Central memory CD4-positive, alpha-beta T cell (primary cell): Measurements from ENCODE around the gene SRC.

Source experiments
- DNase-seq: peaks from one replicate; pipeline ENCODE4 v3.0.0; 2022

SRC gene

DNA sequence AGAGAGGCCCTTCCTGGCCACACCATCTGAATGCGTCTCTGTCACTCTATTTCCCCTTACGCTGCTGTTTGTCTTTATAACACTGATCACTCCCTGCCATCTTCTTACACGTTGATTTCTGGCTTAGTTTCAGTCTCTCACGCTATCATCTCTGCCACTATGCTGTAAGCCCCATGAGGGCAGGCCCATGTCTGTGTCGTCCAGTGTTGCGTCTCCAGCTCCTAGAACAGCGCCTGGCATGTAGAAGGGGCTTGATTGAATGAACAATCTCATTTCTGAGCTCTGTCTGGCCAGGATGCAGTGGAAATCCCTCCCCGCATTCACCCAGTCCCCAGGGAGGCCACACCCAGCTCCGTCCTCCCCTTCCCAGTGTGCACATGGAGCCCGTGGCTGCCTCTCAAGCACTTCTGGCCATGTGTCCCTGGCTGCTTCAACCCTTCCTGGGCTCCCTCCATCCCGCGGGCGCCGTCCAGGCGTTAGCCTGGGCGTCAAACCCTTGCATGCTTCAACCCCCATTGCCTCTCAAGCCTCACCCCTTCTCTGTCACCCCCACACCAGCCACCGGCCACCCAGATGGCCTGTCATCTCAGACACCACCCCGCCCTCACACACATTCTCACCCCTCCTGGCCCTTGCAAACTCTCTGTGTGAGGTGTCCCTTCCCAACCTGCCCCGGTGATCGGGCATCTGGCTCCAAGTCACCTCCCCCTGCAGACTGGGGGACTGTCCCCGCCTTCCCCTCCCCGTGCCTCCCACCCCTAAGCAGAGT is 71.1 kb downstream of the SRC start:
- DNase-seq = no peak

DNA sequence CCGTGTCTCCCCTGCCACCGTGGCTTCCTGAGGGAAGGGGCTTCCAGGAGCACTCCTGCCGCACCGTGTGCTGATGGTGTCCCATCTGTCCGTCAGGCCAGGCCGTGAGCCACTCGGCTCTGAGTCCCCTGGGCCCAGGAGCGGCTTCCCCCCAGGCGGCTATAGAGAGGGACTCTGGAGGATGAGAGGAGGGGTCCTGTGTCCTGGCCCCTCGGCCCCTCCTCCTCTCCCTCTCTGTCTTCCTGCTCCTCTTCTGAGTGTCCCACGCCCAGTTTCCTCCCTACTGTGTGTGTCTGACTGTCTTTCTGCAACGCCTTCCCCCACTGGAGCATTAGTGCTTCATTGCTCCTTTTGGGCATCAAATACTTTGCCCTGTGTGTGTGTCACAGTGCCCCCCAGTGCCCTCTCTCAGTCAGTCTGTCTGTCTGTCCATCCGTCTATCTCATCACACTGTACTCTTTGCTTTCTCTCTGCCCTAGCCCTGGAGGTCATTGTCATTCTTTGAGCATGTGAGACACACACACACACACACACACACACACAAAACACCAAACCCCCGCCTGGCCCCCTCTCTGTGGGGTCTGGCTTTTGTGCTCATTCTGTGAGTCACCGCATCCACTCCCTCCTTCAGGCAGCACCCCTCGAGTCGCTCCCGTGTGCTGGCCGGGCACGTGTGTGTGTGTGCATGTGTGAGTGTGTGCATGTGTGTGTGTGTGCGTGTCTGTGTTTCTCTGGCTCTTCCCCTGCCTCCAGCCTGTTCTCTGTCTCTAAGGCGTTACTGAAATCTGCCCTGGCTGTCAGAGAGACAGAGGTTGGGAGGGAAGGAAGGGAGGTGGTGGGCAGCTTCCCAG is 71.9 kb downstream of the SRC start:
- DNase-seq = no peak

DNA sequence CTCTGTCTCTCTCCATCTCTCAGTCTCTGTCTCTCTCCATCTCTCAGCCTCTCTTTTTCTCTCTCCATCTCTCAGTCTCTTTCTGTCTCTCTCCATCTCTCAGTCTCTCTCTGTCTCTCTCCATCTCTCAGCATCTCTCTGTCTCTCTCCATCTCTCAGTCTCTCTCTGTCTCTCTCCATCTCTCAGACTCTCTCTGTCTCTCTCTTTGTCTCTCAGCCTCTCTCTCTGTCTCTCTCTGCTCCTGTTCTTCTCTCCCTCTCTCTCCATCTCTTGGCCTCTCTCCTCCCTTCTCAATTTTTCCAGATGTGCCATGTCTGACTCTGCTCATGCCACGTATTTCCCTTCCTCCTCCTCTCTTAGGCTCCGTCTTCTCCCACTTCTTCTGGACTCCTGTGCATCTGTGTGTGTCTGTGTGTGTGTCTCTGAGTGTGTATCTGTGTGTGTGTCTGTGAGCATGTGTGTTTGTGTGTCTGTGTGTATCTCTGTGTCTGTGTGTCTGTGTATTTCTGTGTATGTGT is 72.7 kb downstream of the SRC start:
- DNase-seq = no peak

DNA sequence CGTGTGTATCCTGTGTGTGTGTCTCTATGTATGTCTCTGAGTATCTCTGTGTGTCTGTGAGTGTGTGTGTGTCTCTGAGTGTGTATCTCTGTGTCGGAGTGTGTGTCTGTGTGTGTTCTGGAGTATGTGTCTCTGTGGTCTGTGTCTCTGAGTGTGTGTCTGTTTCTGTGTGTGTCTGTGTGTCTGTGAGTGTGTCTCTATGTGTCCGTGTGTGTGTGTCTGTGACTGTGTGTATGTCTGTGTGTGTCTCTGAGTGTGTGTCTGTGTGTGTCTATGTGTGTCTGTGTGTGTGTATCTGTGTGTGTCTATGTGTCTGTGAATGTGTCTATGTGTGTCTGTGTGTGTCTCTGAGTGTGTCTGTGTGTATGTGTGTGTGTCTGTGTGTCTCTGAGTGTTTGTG is 73.4 kb downstream of the SRC start:
- DNase-seq = no peak

DNA sequence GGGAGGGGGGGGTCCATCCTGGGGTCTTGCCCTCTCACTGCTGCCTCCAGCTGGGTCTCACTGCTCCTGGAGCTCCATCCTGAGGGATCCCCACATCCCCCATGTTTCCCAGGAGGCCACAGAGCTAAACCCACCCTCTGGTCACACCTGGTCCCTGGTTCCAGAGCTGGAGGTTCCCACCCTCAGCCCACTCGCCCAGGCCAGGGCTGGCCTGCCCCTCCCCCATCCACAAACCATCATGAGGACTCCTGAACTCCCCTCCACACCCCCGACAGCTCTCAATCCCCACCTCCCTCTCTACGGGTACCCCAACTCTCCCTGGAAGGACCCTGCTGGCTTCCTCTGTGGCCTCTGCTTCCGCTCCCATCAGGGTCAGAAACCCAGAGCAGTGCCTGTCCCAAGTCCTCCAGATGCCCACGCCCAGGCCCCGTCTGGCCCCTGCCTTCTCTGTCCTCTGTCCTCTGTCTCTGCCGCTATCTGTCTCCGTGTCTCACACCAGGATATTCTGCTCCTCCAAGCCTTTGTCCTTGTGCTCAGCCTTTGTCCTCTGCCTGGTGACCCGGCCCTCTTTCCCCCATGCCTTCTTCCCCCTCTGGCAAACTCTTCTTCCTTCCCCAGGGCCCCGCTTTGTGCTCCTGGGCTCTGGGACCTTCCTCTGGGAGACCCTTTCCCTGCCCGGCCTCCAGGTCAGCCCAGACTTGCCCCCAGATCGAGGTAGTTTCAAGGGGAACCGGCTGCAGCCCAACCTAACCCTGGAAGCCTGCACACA is 74.0 kb downstream of the SRC start:
- no peak for DNase-seq

DNA sequence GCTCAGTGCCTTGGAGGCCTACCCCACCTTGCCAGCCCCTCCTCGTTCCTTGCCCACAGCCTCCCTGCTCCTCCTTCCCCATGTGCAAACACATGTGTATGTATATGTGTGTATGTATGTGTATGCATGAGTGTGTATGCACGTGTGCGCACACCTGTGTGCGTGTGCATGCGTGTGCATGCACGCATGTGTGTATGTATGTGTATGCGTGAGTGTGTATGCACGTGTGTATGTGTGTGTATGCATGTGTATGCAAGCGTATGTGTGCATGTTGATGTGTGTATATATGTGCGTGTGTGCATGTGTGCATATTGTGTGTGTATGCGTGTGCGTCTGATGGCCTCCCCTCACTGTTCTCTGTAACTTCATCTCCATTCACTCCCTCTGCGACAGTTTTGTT is 74.7 kb downstream of the SRC start:
- no peak for DNase-seq

DNA sequence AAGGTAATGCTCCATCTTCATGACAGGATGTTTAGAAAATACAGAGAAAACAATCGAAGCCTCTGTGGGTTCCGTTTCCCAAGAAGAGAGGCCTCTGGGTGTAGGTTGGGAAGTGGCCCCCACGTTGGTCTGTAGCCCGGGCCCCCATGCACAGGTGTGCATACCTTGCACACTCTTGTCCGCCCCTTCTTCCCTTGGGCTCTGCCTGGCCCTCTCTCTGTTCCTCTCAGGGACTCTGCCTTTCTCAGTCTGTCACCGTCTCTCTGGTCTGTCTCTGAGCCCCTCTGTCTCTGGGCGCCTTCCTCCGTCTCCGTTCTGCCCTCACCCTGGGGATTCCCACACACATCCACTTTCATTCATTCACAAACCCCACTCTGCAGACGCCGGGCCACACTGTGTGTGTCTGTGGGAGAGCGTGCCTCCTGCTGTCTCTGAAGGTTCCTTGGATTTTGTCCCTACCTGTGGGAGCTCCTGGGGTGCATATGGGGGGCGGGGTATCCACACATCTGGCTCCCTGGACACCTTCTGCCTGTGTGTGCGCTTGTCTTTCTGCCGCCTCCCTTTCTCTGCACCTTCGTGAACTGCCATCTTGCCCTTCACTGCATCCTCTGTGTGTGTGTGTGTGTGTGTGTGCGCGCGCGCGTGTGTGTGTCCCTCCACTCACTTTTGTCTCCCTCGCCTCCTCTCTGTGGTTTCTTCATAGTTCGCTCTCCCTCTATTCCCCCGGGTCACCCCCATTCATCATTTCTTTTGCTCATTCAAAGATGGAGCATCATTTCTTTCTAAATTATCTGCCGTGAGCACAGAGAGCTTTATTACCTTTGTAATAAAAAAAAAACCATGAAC is 75.3 kb downstream of the SRC start:
- no peak for DNase-seq

DNA sequence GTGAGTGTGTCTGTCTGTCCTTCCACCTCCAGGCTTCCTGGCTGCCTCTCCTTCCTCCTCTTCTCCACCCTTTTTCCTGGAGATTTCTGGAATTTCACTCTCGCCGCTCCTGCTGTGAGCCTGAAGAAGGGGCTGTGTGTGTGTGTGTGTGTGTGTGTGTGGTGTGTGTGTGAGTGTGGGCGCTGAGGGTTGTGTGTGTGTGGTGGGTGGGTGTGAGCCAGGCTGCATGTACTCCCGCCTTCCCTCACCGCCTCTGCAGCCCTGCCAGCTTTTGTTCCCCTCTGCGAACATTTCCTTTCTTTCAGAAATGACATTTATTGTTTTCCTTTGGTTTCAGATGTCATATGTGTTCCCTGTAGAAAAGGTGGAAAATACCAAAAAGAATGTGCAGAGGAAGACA is 76.0 kb downstream of the SRC start:
- no peak for DNase-seq

DNA sequence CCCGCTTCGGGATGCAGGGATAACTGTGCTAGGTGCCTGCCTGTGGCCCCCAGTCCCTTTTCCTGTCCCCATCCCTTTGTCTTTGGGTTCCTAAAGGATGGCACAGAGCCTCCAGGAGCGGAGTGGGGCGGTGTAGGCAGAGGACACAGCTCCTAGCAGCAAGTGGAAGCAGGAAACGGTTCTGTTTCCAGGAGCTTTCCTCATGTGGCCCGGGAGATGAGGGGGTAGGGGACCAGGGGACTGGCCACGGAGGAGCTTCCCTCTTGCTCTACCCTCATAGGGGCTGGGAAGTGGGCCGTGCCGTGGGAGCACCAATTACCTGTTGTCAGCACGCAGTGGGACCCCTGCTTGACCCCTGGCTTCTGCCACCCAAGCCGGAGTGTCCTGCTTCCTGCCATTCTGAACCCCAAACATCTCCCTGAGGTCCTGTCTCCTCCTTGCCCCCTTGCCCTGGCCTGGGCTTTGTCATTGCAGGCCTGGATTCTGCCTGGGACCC is 76.9 kb downstream of the SRC start:
- DNase-seq = no peak

DNA sequence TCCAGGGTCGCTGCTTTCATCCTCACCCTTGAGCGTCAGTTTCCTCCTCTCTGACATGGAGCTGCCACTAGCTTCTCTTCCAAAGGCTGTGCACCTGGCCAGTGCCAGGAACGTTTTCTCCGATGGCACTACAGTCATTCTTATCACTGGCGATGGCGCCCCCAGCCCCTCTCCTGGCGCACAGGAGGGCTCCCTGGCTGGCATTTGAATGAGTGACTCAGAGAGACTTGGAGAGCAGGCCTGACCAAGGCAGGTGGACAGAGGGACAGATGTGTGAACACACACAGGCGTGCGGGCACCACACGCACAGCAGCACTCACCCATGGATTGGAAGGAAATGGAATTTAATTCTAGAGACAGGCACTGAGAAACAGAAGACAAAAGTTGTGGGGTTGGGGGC is 77.6 kb downstream of the SRC start:
- DNase-seq = no peak

DNA sequence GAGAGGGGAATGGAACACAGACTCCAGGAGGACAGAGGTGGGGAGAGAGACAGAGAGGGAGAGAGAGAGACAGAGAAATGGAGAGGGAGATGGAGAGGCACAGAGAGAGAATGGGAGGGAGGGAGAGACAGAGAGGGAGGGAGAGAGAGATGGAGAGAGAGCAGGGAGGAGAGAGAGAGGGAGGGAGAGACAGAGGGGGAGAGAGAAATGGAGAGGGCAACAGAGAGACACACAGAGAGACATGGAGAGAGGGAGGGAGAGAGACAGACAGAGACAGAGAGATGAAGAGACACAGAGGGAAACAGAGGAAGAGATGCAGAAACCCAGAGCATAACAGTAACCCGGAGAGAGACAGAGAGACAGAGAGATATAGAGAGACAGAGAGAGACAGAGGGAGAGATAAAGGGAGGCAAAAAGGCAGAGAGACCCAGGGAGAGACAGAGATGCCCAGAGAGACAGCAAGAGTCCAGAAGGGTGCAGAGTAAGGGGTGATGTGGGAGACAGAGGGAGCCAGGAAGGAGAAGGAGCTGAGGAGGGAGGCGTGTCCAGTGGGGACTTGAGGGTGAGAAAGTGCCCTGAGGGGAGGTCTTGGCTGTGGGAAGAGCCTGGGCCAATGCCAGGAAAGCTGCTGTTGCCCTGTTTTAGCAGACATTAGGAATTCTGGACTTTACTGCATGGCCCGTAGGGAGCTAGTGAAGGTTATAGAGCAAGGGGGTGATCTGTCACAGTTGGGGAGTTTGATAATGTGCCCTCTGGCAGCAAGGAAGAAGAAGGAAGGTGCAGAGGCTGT is 78.3 kb downstream of the SRC start:
- DNase-seq = no peak

DNA sequence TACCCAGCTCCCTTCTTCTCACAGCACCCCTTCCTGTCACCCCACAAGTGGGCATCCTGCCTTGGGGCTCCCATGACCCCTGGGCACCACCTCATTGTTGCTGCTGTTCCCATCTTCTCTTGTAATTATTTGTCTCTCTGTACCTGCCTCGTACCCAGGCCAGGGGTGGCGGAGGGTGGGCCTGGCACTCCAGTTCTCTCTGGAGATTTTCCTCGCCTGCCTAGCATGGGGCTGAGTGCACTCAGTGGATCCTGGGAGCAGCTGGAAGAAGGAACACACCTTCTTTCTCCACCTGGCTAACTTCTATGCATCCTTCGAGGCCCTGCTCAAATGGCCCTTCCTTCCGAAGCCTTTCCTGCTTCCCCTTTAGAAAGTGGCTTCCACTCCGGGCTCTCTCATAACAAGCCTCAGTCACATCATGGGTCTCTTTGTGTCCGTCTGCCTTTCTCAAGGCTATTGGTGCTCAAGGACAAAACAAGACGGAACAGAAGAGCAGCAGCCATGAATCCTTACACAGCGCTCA is 79.2 kb downstream of the SRC start:
- no peak for DNase-seq

DNA sequence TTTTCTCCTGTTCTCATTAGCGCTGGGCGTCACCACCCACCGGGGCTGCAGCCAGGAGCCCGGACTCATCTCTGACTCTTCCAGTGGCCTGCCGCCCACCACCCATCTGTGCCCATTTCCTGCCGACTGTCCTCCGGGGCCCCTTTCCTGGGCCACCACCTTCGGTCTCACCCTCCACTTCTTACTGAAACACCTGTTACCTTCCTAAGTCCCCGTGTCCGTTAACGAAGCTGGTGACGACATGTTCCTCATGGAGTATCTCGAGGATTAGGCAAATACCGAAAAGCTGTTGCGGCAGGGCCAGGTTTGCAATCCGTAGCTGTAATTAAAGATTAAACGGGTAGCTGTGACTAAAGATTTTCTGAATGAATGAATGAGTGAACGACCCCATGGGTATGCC is 80.2 kb downstream of the SRC start:
- DNase-seq = no peak

DNA sequence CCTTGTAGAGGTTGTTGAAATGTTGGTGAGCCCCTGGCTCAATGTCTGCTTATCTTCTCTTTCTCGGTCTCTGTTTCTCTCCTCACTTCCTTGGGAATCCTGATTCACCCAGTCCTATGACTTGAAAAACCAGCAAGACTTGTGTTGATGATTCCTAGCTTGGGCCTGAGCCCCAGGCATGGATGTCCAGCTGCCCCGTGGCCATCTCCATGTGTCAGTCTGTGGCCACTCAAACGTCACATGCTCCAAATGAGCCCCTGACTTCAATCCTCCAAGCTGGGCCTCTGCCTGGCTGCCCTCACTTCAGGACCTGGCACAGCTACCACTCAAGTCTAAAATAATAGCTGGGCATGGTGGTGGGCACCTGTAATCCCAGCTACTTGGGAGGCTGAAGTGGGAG is 81.0 kb downstream of the SRC start:
- no peak for DNase-seq

DNA sequence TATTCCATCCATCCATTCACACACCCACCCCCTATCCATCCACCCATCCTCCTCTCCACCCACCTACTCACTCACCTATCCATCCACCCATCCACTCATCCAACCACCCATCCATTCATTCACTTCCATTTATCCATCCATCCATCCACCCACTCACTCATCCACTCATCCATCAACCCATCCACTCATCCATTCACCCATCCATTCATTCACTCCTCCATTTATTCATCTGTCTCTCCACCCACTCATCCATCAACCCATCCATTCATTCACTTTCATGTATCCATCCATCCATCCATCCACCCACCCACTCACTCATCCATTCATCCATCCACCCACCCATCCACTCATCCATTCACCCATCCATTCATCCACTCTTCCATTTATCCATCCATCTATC is 84.1 kb downstream of the SRC start:
- no peak for DNase-seq

DNA sequence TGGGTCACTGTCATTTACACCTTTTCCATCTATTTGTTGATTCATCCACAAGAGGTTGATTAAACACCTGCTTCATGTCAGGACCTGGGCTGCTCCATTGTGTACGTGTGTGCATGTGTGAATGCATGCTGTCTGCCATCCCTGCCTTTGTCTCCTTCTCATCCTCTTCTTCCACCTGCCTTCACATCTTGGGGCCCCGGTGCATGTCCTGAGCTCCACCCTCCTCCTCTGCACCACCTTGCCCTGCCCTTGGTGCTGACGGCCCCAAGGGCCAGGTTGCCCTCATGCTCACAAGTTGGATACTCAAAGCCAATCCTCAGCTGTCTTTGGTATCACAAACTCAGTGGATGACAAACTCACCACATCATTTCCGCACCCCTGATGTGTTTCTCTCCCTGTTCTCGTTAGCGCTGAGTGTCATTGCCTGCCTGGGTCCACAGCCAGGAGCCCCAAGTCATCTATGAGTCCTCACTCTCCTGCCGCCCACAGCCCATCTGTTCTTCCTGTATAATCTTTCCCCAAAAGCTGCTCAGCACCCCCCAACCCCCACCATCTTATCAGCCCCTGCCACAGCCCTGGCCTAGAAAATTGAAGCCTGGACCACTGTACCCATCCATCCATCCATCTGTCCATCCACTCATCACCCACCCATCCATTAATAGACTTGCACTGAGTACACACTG is 85.0 kb downstream of the SRC start:
- DNase-seq = no peak

DNA sequence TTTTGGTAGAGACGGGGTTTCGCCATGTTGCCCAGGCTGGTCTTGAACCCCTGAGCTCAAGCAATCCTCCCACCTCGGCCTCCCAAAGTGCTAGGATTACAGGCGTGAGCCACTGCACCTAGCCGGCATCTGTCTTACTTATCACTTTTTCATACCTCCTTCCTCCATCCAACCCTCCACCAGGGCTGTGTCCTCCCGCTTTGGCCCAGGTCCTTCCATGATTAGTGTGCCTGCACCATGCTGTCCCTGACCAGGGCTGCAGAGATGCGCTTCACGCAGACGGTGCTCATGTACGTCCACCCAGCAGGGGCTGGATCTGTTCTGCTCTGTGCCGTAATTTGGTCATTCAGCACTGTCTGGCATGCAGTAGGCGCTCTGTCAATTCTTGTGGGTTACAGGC is 85.8 kb downstream of the SRC start:
- no peak for DNase-seq

DNA sequence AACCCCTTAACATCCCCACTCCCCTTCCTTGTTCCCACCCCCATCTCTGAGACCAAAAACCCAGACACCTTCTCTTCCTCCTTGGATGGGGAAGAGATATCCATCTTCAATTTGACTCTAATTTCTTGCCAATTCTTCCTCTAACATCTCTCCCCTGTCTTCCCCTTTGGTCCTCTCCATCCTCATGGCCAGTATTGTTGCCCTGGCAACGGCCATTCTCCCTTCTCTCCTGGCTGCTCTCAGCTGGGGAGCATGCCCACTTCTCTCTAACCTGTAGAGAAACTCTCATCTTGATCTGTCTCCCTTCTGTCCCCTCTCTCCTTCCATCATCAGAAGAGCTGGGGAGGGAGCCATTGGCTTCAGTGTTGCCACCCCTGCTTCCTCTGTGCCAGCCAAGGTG is 86.7 kb downstream of the SRC start:
- no peak for DNase-seq

DNA sequence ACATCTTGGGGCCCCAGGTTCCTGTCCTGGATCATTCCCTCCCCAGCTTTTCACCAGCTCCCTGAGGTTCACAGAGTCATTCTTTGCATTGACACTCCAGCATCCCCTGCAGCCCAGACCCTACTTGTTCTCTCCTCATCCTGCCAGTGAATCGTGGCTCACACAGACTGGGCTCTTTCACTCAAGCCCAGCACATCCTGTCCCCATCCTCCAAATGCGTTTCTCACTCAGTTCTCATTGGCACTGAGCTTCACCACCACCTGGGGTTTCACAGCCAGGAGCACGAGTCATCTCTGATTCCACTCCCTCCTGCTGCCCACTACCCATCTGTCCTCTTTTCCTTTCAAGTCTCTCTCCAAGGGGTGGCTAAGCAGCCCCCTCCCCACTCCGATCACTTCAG is 89.7 kb downstream of the SRC start:
- no peak for DNase-seq

DNA sequence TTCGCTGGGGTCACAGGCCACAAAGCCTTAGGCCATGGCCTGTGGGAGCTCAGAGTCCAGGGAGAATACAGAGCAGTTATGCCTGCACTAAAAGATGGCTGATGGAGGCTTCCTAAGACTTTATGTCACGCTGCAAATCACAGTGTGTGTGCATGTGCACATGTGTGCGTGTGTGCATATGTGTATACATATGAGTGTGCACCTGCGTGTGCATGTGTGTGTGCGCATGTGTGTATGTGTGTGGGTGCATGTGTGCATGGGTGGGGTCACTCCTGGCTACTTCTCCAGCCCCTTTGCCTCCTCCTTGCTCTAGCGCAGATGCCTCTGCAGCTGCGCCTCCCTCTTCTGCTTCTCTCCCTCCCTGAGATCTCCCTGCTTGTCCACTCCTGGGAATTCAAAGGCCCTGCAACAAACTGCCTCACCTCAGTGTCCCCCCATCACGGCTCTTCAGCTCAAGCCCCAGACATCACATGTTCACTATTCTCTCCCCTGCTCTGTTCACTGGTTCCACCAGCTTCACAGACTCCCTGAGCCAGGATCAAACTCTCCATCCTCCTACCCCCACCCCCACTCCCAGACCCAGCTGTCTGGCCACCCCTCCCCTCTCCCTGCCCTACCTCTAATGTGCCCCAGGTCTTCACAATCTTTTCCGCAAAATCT is 90.7 kb downstream of the SRC start:
- DNase-seq = no peak
